HG03045 (cell line): Measurements from ENCODE around the gene IFIH1.
A peak's percentile ranks its signal among the peaks of the same experiment; 100 is the strongest.

Source experiments
- ATAC-seq: cut with Tn5 transposase; IDR thresholded peaks from one replicate; pipeline ENCODE4 v1.9.1; 2021; ENCODE audit warnings: mild to moderate bottlenecking, moderate library complexity; ENCODE audit not compliant: unreplicated experiment

Gene IFIH1

GRCh38 chr2:162318328-162319180, at the start of gene IFIH1:
TSS of gene IFIH1 (minus strand) at chr2:162318684. CDS start at chr2:162318307, 377 bp downstream.
- ATAC-seq, result peak; percentile 84

DNA sequence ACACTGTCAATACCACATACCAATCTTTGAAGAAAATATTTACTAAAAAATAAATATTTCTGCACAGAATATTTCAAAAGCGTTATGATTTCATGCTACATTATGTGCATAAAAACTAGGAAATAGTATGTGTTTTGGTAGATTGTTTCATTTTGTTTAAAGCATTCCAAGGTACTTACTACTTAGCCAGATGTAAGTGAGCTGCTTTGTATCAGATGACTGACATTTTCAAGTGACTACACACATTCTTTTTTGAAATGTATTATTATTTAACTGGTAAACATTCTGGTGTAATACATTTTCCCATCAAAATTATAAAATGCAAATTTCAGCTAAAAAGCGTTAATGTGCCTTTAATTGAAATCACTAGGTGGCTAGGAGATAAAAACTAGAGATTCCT, 46.9 kb upstream of the IFIH1 start:
- no peak for ATAC-seq

DNA sequence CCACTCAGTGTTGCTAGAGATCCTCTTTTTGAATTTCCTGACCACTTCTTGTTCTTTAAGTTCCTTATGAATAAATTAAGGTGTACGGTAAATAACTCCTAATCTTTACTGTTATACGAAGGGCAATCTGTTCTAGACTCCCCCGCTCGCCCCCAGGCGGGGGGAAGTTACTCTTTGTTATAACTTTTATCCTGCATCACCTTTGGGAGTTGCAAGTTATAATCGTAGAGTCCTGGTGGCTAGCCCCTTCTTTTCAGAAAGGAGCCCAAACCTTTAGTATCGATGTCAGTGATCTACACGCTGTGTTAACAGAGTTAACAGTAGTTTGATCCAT, 26.1 kb upstream of the IFIH1 start:
- ATAC-seq, result no peak

- peak; percentile 99 for ATAC-seq
Observed at GRCh38 chr2:162343824-162344616, 25.5 kb upstream of the IFIH1 start, which contains the start of gene GCA. TSS of gene GCA (plus strand) at chr2:162344132. CDS start at chr2:162344249, 117 bp downstream.

DNA sequence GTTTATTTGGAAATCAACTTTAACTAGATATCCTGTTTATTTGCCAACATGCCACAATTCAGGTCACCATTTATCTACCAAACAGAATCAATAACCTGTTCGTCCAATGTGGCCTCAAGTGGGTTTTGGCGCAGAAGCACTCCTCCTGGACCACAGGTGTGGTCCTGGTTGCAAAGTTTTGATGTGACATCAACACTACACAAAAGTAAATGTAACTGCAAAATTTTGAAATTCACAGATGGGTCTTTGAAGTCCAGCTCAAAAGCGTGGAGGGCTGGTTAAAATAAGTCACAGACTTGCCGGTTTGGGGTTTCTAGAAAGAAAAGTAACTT, 25.0 kb upstream of the IFIH1 start:
- no peak for ATAC-seq

DNA sequence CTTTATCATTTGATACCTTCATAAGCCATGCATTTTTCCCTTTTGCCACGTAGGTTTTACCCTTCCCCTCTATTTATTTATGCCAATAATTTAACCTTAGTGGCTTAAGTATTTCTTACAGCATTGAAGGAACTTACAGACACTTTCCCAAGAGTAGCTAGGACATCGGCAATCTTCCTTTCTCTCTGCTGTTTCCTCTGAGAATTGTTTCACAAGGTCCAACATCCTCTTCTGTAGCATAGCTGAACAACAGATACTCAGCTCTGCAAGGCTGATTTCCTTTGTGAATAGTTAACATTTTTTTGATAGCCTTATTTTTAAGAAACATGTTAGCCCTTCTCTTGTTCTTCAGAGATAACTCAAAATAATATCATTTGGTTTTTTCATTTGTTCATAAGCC, 24.4 kb upstream of the IFIH1 start:
- no peak for ATAC-seq

- no peak for ATAC-seq
Observed at GRCh38 chr2:162342321-162342720, 23.8 kb upstream of the IFIH1 start.

GRCh38 chr2:162340822-162341221, 22.3 kb upstream of the IFIH1 start:
- no peak for ATAC-seq

DNA sequence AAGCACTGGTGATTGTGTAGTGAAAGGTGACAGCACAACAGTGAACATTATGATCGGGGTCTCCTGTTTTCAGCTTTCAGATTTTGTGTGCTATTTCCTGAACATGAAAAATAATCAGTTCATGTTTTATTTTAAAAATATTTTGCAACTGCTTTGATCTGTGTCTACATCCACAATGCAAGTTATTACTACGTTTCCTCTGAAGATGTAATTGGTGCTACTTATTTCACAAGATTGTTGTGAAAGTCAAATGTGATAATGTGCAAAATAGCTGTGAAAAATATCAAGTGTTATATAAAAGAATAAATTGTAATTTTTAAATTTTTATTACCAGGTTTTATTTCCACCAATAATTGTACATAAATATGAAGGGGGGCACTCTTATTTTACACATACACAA, 19.4 kb upstream of the IFIH1 start:
- no peak for ATAC-seq

DNA sequence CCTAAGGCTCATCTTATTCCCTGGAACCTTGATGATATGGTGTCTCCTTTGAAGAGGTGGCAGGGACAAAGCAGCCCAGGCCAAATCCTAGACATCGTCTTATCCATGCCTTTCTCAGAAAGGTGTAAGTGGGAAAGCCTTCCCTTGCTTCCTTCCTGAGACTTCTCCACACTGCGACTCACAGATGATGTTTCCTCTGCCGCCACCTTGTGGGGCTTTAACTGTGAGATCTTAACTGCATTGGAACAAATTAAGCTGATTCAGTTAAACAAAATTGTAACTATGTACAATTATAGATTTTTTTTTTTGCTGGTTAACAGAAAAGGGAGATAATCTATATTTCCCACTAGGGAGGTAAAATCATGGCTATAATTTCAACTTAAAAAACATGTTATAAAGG, 15.5 kb upstream of the IFIH1 start:
- ATAC-seq, result peak; percentile 67

DNA sequence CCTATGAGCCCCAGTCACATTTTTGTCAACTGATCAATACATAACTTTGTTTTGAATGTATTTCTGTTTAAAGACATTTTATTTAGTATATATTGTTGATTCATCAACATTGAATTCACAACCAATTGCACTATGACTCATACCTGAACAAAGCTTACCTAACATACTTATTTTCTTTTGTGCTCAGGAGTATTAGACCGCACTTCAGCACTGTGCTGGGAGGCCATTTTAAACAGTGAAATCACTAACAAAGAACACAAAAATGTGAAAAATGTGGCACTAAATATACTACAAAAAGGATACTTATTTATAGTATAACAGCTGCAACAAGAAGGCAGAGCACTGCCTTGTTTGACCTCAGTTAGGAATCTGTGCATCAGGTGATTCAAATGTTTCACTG, 12.4 kb upstream of the IFIH1 start:
- no peak for ATAC-seq

DNA sequence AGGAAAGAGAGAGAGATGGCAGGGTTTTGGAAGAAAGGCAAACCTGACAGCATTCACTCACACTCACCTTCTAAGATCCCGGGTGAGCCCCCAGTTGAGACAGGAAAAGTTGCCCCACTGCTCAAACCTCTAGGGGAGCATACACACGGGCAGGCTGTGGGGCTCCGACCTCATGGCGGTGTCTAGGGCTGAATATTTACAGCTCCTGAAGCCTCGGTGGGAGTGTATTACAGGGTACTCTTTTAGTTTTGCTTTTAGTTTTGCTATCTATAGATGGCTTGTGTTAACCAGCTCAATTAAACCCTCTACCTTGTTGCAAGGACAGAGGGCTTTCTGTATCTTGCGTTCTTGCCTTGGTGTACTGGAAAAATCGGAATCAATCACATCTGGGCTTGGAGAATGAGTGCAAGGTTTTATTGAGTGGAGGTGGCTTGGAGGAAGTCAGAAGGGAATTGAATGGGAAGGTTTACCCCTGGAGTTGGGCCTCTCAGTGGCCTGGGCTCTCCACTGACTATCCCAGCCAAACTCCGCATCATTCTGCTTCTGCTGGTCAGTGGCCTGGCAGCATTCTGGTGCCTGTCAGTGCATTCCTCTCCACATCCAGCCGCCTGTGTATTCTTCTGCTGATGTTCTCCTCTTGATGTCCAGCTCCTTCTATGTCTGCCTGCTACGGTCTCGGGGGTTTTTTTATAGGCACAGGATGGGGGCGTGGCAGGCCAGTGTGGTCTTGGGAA, 10.1 kb upstream of the IFIH1 start:
- peak; percentile 96 for ATAC-seq

- ATAC-seq, result no peak
Observed at GRCh38 chr2:162327806-162328205, 9.3 kb upstream of the IFIH1 start.

- ATAC-seq, result no peak
Observed at GRCh38 chr2:162327134-162327769, 8.8 kb upstream of the IFIH1 start.

- no peak for ATAC-seq
Observed at GRCh38 chr2:162324953-162325352, 6.5 kb upstream of the IFIH1 start.

DNA sequence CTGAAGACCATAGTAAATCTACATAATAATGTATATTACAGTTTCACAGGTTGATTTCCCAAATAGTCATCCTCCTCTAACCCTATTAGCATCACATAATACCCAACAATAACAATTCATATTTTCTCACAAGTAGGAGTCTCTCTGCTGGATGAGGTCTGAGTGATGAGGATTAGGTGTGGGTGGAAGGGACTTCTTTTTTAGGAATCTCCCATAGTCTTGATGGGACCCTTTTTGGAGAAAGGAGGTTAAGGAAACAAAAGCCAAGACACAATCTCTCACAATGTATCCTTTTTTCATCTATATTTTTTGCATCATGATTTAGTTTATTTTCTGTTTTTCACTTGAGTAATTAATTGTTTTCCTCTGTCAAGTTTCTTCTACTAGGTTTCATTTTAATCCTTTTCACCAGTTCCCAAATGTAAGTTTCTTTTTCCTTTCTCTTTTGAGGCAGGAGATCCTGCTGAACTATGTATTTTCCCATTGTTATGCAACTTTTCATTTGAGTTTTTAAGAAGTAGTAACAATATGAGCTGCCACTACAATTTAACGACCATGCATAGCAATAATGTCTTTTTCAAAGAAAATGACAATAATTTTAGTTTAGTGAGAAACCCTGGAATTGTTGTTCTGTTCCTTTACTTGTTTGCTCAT, 2.5 kb upstream of the IFIH1 start:
- no peak for ATAC-seq

DNA sequence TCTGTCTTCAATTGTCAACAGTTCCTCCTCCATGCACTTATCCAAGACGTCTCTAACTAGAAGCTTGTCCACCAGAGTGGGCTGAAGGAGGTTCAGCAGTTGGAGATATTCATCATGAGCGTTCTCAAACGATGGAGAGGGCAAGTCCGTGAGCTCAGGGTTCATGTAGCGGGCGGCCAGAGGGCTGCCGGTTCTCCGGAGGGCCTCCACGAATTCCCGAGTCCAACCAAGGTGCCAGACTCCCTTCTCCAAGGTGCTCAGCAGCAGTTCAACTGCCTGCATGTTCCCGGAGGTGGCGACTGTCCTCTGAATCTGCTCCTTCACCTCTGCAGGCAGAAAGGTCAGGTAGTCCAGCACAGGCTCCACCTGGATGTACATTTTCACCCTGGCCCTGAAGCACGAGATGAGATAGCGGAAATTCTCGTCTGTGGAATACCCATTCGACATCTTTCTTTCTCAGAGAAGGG, 590 bp downstream of the IFIH1 start:
- peak; percentile 9 for ATAC-seq

DNA sequence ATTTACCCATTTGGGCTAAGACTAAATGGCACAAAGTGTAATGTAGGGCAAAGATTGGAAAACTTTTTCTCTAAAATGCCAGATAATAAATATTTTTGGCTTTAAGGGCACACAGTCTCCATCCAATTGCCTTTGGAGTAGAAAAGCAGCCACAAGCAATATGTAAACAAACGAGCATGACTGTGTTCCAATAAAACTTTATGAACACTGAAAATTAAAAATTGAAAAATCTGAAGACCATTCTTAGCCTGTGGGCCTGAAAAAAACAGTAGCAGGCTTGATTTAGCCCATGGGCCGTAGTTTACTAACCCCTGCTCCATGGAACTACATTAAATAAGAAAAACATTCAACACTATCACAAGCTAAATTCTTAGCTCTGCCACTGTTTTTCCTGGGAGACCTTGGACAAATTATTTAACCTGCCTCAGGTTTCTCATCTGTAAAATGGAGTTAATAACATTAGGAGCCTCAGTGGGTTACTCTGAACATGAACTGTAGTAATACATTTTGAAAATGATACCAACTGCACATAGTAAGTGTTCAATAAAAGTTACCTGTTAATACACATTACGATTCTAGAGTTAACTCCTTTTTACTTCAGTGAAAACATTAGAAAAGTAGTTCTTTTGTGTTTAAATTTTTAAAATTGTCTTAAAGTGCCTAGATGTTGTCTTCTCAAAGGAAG, 1.3 kb downstream of the IFIH1 start:
- ATAC-seq, result no peak

DNA sequence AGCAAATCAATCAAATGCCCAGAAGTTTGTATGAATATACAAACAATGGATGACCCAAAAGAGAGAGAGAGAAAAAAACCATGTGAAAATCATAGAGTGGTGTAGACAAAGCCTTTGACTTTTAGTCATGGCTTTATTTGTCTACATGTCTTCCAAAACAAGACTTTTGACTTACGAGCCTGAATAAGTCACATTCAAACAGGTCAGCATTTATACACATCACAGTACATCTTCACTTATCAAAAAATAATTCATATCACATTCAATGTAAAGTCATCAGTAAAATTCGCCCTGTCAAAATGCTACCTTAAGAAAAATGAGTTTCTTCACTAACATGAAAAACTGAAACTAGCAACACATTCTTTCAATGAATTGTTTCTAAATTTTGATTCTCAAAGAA, 1.9 kb downstream of the IFIH1 start:
- no peak for ATAC-seq

- no peak for ATAC-seq
Observed at GRCh38 chr2:162315938-162316337, 2.5 kb downstream of the IFIH1 start.
